Stimulated activated CD4-positive, alpha-beta T cell treated with anti-CD3 and anti-CD28 coated beads, Interleukin-4, amount 100 ng/mL, for 4 hours (primary cell): ENCODE results near the gene UQCC5.

Experiments used
- DNase-seq, 2 experiments: peaks; one replicate each; pipeline ENCODE4 v3.0.0-alpha.2; 2020

Gene UQCC5

DNA sequence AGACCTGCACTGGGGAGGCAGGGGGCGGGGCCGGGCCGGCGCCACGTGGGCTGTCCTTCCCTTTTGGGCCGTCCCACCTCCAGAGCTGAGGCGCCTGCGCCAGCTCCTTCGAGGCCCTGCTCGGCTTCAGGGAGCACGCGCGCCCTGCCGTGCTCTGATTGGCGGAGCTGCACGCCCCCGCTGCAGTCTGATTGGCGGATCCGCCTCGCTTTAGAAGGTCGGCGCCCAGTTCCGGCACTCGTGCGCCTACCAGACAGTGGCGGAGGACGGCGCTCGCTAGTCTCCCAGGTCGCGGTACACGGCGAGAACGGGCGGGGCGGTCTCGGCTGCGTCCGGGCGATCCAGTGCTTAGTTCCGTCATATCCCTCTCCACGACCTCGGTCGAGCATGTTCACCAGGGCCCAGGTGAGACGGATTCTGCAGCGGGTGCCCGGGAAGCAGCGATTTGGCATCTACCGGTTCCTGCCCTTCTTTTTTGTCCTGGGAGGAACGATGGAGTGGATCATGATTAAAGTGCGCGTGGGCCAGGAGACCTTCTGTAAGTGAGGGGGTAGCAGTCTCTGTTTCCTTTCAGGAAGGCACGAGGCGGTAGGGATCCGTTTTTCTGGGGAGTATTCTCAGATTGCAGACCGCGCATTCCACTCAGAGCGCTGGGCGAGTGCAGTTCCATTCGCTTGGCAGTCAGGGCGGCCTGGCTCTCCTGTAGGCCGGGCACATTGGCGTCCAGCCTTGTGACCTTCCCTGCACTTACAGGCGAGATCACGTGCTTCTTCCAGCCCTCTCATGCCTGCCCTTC, at the start of gene UQCC5:
UQCC5 (plus strand) TSS at position 237 of the 796 bp plus-strand sequence; CDS start at position 388, 151 bp downstream.
- peak; percentile 96 to 98 for DNase-seq

- DNase-seq = no peak
Measured at GRCh38 chr3:52487050-52487787, 49.2 kb upstream of the UQCC5 start.

- DNase-seq = no peak
Measured at GRCh38 chr3:52487788-52488691, 48.4 kb upstream of the UQCC5 start.

DNA sequence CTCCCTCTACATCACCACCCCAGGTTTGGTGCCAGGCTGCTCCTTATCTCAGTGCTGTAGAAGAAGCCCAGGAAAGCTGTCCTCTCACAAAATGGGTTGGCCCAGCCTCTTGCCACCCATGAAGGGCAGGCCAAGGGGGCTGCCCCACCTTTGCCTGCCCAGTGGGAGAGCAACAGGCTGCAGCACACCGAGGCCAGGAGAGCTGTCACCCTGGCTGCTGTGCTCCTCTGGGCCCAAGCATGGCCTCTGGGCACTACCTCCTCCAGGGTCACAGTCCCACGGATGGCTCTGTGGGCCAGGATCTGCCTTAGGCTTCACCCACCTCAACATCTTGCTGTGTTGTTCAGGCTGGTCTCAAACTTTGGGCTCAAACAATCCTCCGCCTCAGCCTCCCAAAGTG, 47.7 kb upstream of the UQCC5 start:
- no peak for DNase-seq

GRCh38 chr3:52489453-52489852, 47.0 kb upstream of the UQCC5 start:
- DNase-seq = no peak

- DNase-seq = no peak
Measured at GRCh38 chr3:52490035-52490938, 46.1 kb upstream of the UQCC5 start.

GRCh38 chr3:52490939-52491526, 45.4 kb upstream of the UQCC5 start:
- DNase-seq = no peak

- no peak for DNase-seq
Measured at GRCh38 chr3:52492059-52492458, 44.3 kb upstream of the UQCC5 start.

GRCh38 chr3:52493232-52494017, 43.0 kb upstream of the UQCC5 start:
- DNase-seq = no peak

DNA sequence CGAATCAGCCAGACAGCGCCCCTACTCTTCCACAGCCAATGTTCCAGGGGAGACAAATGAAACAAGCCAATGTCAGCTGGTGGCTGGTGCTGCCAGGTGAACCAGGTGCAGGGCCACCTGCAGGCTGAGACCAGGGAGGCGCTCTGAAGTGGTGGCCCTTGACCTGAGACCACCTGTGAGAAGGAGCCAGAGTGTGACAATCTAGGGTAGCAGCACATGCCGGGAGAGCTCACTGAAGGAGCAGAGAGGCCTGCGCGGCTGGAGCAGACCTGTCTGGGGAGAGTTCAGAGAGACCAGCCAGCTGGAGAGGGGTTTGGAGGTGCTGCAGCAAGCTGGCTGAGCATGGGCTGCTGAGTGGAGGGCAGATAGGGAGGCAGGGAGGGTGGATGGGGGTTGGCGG, 42.0 kb upstream of the UQCC5 start:
- no peak for DNase-seq

GRCh38 chr3:52494886-52495495, 41.4 kb upstream of the UQCC5 start, which contains the start of gene STAB1:
STAB1 (plus strand) TSS chr3:52495338; CDS start chr3:52495414, 76 bp downstream.
- DNase-seq = no peak

GRCh38 chr3:52495777-52496602, 40.4 kb upstream of the UQCC5 start:
- DNase-seq = no peak

GRCh38 chr3:52498137-52499054, 38.0 kb upstream of the UQCC5 start:
- no peak for DNase-seq

DNA sequence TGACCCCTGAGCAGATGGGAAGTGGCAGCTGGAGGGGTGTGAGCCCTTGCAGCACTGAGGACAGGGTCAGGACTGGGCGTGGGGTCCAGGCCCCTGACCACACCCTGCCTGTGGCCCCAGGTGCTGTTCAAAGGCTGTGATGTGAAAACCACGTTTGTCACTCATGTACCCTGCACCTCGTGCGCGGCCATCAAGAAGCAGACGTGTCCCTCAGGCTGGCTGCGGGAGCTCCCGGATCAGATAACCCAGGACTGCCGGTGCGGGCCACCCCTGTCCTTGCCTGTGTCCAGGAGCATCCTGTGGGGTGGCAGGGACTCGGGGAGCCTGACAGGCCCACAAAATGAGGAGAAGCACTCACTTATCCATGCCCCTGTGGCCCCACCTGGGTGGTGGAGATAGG, 35.4 kb upstream of the UQCC5 start:
- DNase-seq = no peak

DNA sequence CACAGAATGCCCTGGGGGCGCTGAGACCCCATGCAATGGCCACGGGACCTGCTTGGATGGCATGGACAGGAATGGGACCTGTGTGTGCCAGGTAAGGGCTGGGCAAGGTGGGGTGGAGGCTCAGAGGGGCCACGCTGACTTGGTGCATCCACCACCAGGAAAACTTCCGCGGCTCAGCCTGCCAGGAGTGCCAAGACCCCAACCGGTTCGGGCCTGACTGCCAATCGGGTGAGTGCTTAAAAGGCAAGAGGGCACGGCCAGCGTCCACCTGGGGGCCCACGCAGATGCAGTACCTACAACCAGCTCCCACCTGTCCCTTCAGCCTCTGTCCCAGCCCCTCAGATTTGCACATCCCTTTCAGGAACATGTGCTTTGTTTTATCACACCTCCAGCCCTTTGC, 34.4 kb upstream of the UQCC5 start:
- no peak for DNase-seq

DNA sequence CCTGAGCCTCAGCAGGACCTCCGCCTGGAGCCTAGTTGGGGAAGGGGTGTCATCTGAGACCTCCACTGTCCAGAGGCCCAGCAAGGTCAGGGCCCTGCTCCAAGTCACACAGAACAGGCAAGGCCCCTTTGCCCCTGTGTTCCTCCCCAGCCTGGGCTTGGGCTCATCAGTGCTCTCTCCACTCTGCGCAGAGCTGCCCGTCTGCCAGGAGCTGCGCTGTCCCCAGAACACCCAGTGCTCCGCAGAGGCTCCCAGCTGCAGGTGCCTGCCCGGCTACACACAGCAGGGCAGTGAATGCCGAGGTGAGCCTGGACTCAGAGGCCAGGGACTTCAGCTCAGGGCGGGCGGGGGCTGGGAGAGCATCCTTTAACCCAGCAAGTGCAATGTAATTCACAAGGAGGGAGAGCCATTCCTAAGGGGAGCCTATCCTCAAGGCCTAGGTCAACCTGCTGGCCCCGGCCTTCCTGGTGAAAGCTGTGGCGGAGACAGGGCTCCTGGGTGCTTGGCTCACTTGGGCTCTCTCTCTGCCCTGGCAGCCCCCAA, 33.5 kb upstream of the UQCC5 start:
- no peak for DNase-seq

- no peak for DNase-seq
Measured at GRCh38 chr3:52503788-52504424, 32.5 kb upstream of the UQCC5 start.
